H1 (cell line): ENCODE data around the gene PAX3.

Source experiments
- BCL11A ChIP-seq, 2 experiments: IDR thresholded peaks; one replicate each; pipeline ENCODE4 v1.6.1; 2011; ENCODE audit warnings: low read depth in 2 of 2, low read length in 2 of 2, mild to moderate bottlenecking in 2 of 2
- CBX8 ChIP-seq: fragments of 300-800, 300-1000 bp; sonication (generic); IDR thresholded peaks from 2 replicates; pipeline ENCODE4 v1.7.1; 2016; ENCODE audit warnings: low read depth, low read length, borderline replicate concordance
- CEBPB ChIP-seq: IDR thresholded peaks from 2 replicates; pipeline ENCODE4 v1.6.1; 2012; ENCODE audit warnings: low read depth, low read length
- EZH2 ChIP-seq: fragments of 200-600 bp; sonication (generic); IDR thresholded peaks from 2 replicates; pipeline ENCODE4 v1.7.1; 2012; ENCODE audit warnings: low read depth, mild to moderate bottlenecking, moderate library complexity, low read length, inconsistent platforms; ENCODE audit not compliant: severe bottlenecking
- JUN ChIP-seq: IDR thresholded peaks from 2 replicates; pipeline ENCODE4 v1.6.1; 2011; ENCODE audit warnings: low read depth, mild to moderate bottlenecking, improper control_type of control experiment, low read length
- JUND ChIP-seq: IDR thresholded peaks from 2 replicates; pipeline ENCODE4 v1.6.1; 2011; ENCODE audit warnings: mild to moderate bottlenecking, improper control_type of control experiment, low read length
- PHF8 ChIP-seq: fragments of 200-600 bp; sonication (generic); conservative IDR thresholded peaks from 2 replicates; pipeline ENCODE4 v1.7.1; 2012; ENCODE audit warnings: low read depth, mild to moderate bottlenecking, inconsistent platforms, low read length, moderate library complexity
- POLR2A ChIP-seq, 2 experiments: IDR thresholded peaks; 1 replicate in 1 of 2; 2 replicates in 1 of 2; pipeline ENCODE4 v1.6.1; 2011; ENCODE audit warnings: low read depth in 2 of 2, low read length in 2 of 2, mild to moderate bottlenecking in 2 of 2; ENCODE audit errors: control extremely low read depth in 1 of 2
- POLR2AphosphoS5 ChIP-seq: IDR thresholded peaks from 2 replicates; pipeline ENCODE4 v1.6.1; 2011; ENCODE audit warnings: low read depth, low read length
- RFX5 ChIP-seq: IDR thresholded peaks from 2 replicates; pipeline ENCODE4 v1.6.1; 2011; ENCODE audit warnings: low read depth, low read length, improper control_type of control experiment, borderline replicate concordance
- SUZ12 ChIP-seq: fragments of 200-600 bp; sonication (generic); IDR thresholded peaks from 2 replicates; pipeline ENCODE4 v1.6.1; 2012; ENCODE audit warnings: mild to moderate bottlenecking, inconsistent platforms, low read length, moderate library complexity, mixed read lengths
- TBP ChIP-seq: IDR thresholded peaks from 2 replicates; pipeline ENCODE4 v1.6.1; 2011; ENCODE audit warnings: low read depth, low read length, improper control_type of control experiment
- YY1 ChIP-seq: IDR thresholded peaks from 2 replicates; pipeline ENCODE4 v1.6.1; 2011; ENCODE audit warnings: low read depth, mild to moderate bottlenecking, low read length
- TF ChIP-seq, protein P1 (sequence below), 3 experiments: IDR thresholded peaks; 1 replicate in 2 of 3; 2 replicates in 1 of 3; pipeline versions ENCODE4 v1.5.1 to v1.6.1; 2011; ENCODE audit warnings: low read length in 3 of 3, mild to moderate bottlenecking in 3 of 3, inconsistent platforms in 2 of 3, low read depth in 1 of 3, moderate library complexity in 1 of 3; ENCODE audit not compliant: insufficient read depth in 1 of 3; ENCODE audit errors: control extremely low read depth in 1 of 3

GRCh38 chr2:222334914-222335313 is 36.1 kb upstream of the PAX3 start:
- TF ChIP-seq, protein P1, sequence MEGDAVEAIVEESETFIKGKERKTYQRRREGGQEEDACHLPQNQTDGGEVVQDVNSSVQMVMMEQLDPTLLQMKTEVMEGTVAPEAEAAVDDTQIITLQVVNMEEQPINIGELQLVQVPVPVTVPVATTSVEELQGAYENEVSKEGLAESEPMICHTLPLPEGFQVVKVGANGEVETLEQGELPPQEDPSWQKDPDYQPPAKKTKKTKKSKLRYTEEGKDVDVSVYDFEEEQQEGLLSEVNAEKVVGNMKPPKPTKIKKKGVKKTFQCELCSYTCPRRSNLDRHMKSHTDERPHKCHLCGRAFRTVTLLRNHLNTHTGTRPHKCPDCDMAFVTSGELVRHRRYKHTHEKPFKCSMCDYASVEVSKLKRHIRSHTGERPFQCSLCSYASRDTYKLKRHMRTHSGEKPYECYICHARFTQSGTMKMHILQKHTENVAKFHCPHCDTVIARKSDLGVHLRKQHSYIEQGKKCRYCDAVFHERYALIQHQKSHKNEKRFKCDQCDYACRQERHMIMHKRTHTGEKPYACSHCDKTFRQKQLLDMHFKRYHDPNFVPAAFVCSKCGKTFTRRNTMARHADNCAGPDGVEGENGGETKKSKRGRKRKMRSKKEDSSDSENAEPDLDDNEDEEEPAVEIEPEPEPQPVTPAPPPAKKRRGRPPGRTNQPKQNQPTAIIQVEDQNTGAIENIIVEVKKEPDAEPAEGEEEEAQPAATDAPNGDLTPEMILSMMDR (IDR thresholded peaks at IDR 0.05; ENCODE audit: control extremely low read depth in 1 of 3, insufficient read depth in 1 of 3, low read depth in 1 of 3, low read length in 3 of 3) = no peak
- TF ChIP-seq JUN (no peak), EZH2 (no peak), YY1 (no peak), JUND (no peak), POLR2A (IDR thresholded peaks at IDR 0.05; ENCODE audit: control extremely low read depth in 1 of 2, low read depth in 2 of 2, low read length in 2 of 2) (no peak), TBP (no peak), SUZ12 (no peak), PHF8 (no peak), CBX8 (no peak), BCL11A (IDR thresholded peaks at IDR 0.05; ENCODE audit: low read depth in 2 of 2, low read length in 2 of 2) (no peak), CEBPB (no peak), POLR2AphosphoS5 (no peak), RFX5 (no peak)
